ENCODE measurements around the gene USP32. TPM values are rescaled to one million over a fixed set of nuclear protein-coding genes. Genes with fewer than 3 reads are reported as not detected.

Gene USP32
- total RNA-seq, 2 donors from 2014 or later, result 54.1 to 74.3 TPM

DNA sequence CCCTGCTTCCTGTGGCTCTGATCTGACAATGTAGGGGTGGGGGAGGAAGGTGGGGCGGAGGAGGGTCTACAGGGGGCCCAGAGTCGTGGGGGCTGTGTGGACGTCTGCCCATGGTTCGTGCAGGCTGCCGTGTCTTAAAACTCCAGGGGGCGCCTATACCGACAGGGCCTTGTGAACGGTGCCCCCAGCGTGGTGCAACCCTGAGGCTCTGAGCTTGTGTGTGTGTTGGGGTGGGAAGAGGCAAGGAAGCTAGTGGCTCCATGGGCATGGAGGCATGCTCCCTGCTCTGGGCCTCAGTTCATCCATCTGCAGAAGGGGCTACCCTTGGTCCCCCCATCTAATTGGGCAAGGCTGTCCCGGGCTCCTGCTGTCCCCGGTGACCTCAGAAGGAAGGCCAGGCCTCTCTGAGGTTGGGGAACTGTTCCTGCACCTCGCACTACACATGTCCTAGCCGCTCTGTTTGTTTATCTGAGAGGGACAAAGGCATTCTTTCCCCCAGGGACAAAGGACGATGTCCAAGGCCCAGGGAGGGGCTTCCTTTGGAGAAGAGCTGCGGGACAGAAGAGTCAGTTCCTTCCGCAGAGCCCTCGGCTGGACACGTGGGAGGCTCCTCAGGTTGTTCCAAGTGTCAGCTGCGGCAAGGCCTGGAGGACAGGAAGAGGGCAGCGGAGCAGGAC, 228.7 kb downstream of the USP32 start:
- H3K4me1 Mint-ChIP-seq, result peaks cover 34% of the 10 kb centered on the region

DNA sequence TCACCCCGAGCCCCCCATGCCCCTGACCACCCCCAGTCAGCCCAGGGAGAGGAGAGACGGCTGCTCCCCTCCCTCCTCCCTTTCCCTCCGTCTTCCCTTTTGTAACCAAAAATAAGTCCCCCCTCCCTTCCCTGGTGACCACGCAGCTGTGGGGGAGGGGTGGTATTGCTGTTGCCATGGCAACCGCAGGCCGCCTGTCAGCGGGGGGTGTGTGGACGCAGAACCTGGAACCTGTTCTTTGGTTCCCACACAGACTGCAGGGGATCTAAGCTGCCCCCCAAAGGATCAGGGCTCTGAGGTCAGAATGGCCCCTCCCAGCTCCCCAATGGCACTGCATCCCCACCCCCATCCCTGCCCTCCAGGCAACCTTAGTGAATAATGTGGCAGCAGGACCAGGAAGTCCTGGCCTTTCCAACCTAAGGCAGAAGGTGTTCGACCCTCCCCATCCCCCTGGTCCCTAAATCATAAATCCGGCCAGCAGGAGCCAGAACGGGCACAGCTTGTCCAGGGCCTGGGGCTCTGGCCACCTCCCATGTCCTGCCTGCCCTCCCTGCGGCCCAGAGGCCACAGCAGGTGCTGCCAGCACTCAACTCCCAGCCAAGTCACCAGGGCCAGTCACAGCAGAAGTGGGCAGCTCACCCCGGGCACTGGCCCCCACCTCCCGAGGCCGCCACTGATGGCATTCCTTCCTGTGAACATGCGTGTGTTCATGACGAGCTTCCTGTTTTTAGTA, 230.2 kb downstream of the USP32 start:
- no peaks in the 10 kb centered on the region for H3K36me3 ChIP-seq (ENCODE audit: control insufficient read depth, insufficient read depth, low read length)
- peaks cover 19% of the 10 kb centered on the region for H3K27me3 Mint-ChIP-seq (ENCODE audit: insufficient read depth)
- no peak overlapping the region for H3K27ac Mint-ChIP-seq
- no peak overlapping the region for H3K4me3 ChIP-seq (ENCODE audit: low read length)
- peaks cover 31% of the 10 kb centered on the region for H3K4me1 Mint-ChIP-seq
- no peaks in the 10 kb centered on the region for H3K9me3 ChIP-seq (ENCODE audit: control insufficient read depth, low read length)
- 59 to 79% methylated on average over 5 to 14 of the region's 17 CpGs for WGBS, 2 experiments (ENCODE audit: insufficient coverage in 1 of 2, insufficient read length in 1 of 2)
- H3K27ac ChIP-seq (ENCODE audit: low read depth, low read length), result no peak overlapping the region
- DNase-seq, result peak; percentile 83
- no peak overlapping the region for H3K9ac ChIP-seq (ENCODE audit: extremely low read depth, low read length, poor library complexity, severe bottlenecking)
- H3K4me1 ChIP-seq (ENCODE audit: control insufficient read depth, insufficient read depth, low read length), result no peaks in the 10 kb centered on the region
- peaks cover 6% of the 10 kb centered on the region for H3K27me3 ChIP-seq (ENCODE audit: control insufficient read depth, insufficient read depth, low read length, poor library complexity, severe bottlenecking)
- no peaks in the 10 kb centered on the region for H3K36me3 Mint-ChIP-seq (ENCODE audit: low read depth)
- H3K9me3 Mint-ChIP-seq, result no peaks in the 10 kb centered on the region
- H3K4me3 Mint-ChIP-seq, result no peak overlapping the region
- TF ChIP-seq, protein P1, sequence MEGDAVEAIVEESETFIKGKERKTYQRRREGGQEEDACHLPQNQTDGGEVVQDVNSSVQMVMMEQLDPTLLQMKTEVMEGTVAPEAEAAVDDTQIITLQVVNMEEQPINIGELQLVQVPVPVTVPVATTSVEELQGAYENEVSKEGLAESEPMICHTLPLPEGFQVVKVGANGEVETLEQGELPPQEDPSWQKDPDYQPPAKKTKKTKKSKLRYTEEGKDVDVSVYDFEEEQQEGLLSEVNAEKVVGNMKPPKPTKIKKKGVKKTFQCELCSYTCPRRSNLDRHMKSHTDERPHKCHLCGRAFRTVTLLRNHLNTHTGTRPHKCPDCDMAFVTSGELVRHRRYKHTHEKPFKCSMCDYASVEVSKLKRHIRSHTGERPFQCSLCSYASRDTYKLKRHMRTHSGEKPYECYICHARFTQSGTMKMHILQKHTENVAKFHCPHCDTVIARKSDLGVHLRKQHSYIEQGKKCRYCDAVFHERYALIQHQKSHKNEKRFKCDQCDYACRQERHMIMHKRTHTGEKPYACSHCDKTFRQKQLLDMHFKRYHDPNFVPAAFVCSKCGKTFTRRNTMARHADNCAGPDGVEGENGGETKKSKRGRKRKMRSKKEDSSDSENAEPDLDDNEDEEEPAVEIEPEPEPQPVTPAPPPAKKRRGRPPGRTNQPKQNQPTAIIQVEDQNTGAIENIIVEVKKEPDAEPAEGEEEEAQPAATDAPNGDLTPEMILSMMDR (conservative IDR thresholded peaks at IDR 0.05), result no peak

More for the DNA sequence above, 228.7 kb downstream of the USP32 start:
- no peak overlapping the region for H3K4me3 ChIP-seq (ENCODE audit: low read length)
- WGBS, 2 experiments (ENCODE audit: insufficient coverage in 1 of 2, insufficient read length in 1 of 2), result 73 to 88% methylated on average over 7 to 20 of the region's 20 CpGs
- H3K36me3 ChIP-seq (ENCODE audit: control insufficient read depth, insufficient read depth, low read length), result no peaks in the 10 kb centered on the region
- no peaks in the 10 kb centered on the region for H3K4me1 ChIP-seq (ENCODE audit: control insufficient read depth, insufficient read depth, low read length)
- no peak overlapping the region for H3K27ac ChIP-seq (ENCODE audit: low read depth, low read length)
- H3K9ac ChIP-seq (ENCODE audit: extremely low read depth, low read length, poor library complexity, severe bottlenecking), result no peak overlapping the region
- Mint-ChIP-seq H3K27ac (peak overlapping the region; percentile 66), H3K27me3 (ENCODE audit: insufficient read depth) (peaks cover 18% of the 10 kb centered on the region), H3K36me3 (ENCODE audit: low read depth) (no peaks in the 10 kb centered on the region), H3K4me3 (no peak overlapping the region), H3K9me3 (no peaks in the 10 kb centered on the region)
- peak; percentile 85 for DNase-seq
- TF ChIP-seq, protein P1 (conservative IDR thresholded peaks at IDR 0.05), result peak; percentile 58
- no peaks in the 10 kb centered on the region for H3K9me3 ChIP-seq (ENCODE audit: control insufficient read depth, low read length)
- peaks cover 4% of the 10 kb centered on the region for H3K27me3 ChIP-seq (ENCODE audit: control insufficient read depth, insufficient read depth, low read length, poor library complexity, severe bottlenecking)

DNA sequence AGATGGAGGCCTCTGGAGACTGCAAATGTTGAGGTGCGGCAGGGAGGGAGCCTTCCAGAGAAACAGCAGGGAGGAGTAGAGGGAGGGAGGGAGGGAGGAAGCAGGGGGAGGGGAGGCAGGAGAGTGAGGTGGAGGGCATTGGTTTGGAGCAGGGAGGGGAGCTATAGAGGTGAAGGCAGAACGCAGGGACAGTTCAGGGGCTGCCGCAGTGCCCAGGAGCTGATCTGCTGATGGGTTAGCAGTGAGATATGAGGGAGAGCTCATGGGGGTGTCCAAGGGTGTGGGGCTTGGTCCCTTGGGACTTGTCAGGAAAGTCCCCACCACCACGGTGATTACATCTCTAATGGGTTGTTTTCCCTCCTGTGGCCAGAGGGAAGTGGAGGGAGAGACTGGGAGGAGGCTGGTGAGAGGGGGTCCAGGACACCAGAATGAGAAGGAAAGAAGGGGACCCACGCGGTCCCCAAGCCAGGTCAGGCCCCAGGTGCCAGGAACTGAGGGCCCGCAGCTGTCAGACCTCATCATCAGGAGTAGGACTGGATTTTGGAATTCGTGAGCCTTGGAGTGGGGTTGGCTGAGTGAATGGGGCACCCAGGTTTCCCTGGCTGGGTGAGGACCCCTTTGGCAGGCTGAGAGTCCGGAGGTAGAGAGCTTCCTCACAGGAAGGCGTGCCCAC, 231.0 kb downstream of the USP32 start:
- Histone ChIP-seq H3K9ac (ENCODE audit: extremely low read depth, low read length, poor library complexity, severe bottlenecking) (no peak overlapping the region), H3K9me3 (ENCODE audit: control insufficient read depth, low read length) (no peaks in the 10 kb centered on the region), H3K36me3 (ENCODE audit: control insufficient read depth, insufficient read depth, low read length) (no peaks in the 10 kb centered on the region), H3K27me3 (ENCODE audit: control insufficient read depth, insufficient read depth, low read length, poor library complexity, severe bottlenecking) (peaks cover 6% of the 10 kb centered on the region), H3K4me3 (ENCODE audit: low read length) (no peak overlapping the region), H3K27ac (ENCODE audit: low read depth, low read length) (no peak overlapping the region), H3K4me1 (ENCODE audit: control insufficient read depth, insufficient read depth, low read length) (no peaks in the 10 kb centered on the region)
- Mint-ChIP-seq H3K4me1 (peaks cover 31% of the 10 kb centered on the region), H3K9me3 (no peaks in the 10 kb centered on the region), H3K27ac (peak overlapping the region; percentile 55), H3K36me3 (ENCODE audit: low read depth) (no peaks in the 10 kb centered on the region), H3K27me3 (ENCODE audit: insufficient read depth) (peaks cover 25% of the 10 kb centered on the region), H3K4me3 (no peak overlapping the region)
- peak; percentile 79 for DNase-seq
- TF ChIP-seq, protein P1 (conservative IDR thresholded peaks at IDR 0.05), result no peak
- 60 to 61% methylated on average over 1 to 10 of the region's 10 CpGs for WGBS, 2 experiments (ENCODE audit: insufficient coverage in 1 of 2, insufficient read length in 1 of 2)

All from endodermal cell (in vitro differentiated cells).